HEK293 (cell line): ENCODE results near the gene RASA1.

ENCODE experiments used
- CTCF ChIP-seq: fragments of 450-650 bp; formaldehyde crosslinking; IDR thresholded peaks from 2 replicates; pipeline ENCODE4 v1.5.1; 2016; ENCODE audit warnings: missing biosample characterization, missing genetic modification characterization
- REST ChIP-seq: fragments of 450-650 bp; formaldehyde crosslinking; IDR thresholded peaks from 2 replicates; pipeline ENCODE4 v1.5.1; 2016; ENCODE audit warnings: missing biosample characterization, missing genetic modification characterization
- ZNF473 ChIP-seq: fragments of 450-650 bp; formaldehyde crosslinking; IDR thresholded peaks from 2 replicates; pipeline ENCODE4 v1.5.1; 2017; ENCODE audit warnings: missing biosample characterization, missing genetic modification characterization
- ZNF777 ChIP-seq: fragments of 450-650 bp; formaldehyde crosslinking; IDR thresholded peaks from 2 replicates; pipeline ENCODE4 v1.5.1; 2017; ENCODE audit warnings: missing biosample characterization, missing genetic modification characterization, borderline replicate concordance
- ZNF837 ChIP-seq: fragments of 450-650 bp; formaldehyde crosslinking; IDR thresholded peaks from 2 replicates; pipeline ENCODE4 v1.5.1; 2016; ENCODE audit warnings: missing biosample characterization, missing genetic modification characterization

GRCh38 chr5:87403899-87404298 lies 136.2 kb downstream of the RASA1 start:
- TF ChIP-seq ZNF837 (tag by site-specific recombination): no peak
- TF ChIP-seq ZNF473 (tag by site-specific recombination): no peak
- TF ChIP-seq CTCF: no peak
- TF ChIP-seq ZNF777 (tag by site-specific recombination): no peak
- TF ChIP-seq REST (tag by site-specific recombination): no peak
